Measurements from ENCODE around the gene LCORL. TPM values are rescaled to one million over a fixed set of nuclear protein-coding genes. Genes with fewer than 3 reads are reported as not detected.

The LCORL gene
- total RNA-seq, 1 donor from 2014 or later, result 16.5 TPM

- TF ChIP-seq CTCF (conservative IDR thresholded peaks at IDR 0.05; ENCODE audit: low read depth, low read length), result no peak
- H3K4me3 ChIP-seq (ENCODE audit: low read depth, low read length), result no peak overlapping the region
- no peak for DNase-seq (ENCODE audit: low read depth)
These were observed 30.6 kb upstream of the LCORL start for GRCh38 chr4:18052158-18052557.

- no peak overlapping the region for H3K4me3 ChIP-seq (ENCODE audit: low read depth, low read length)
- no peak for TF ChIP-seq CTCF (conservative IDR thresholded peaks at IDR 0.05; ENCODE audit: low read depth, low read length)
- no peak for DNase-seq (ENCODE audit: low read depth)
These were observed 29.7 kb upstream of the LCORL start for GRCh38 chr4:18051281-18051680.

GRCh38 chr4:18050448-18050847 lies 28.9 kb upstream of the LCORL start:
- TF ChIP-seq CTCF (conservative IDR thresholded peaks at IDR 0.05; ENCODE audit: low read depth, low read length), result no peak
- DNase-seq (ENCODE audit: low read depth), result no peak

GRCh38 chr4:18049446-18049845 lies 27.9 kb upstream of the LCORL start:
- no peak for TF ChIP-seq CTCF (conservative IDR thresholded peaks at IDR 0.05; ENCODE audit: low read depth, low read length)
- DNase-seq (ENCODE audit: low read depth), result no peak

More at GRCh38 chr4:18050448-18050847, 28.9 kb upstream of the LCORL start:
- H3K4me3 ChIP-seq (ENCODE audit: low read depth, low read length), result no peak overlapping the region

GRCh38 chr4:18042754-18043153 lies 21.2 kb upstream of the LCORL start:
- no peak for DNase-seq (ENCODE audit: low read depth)
- H3K4me3 ChIP-seq (ENCODE audit: low read depth, low read length), result no peak overlapping the region
- peak; percentile 37 for TF ChIP-seq CTCF (conservative IDR thresholded peaks at IDR 0.05; ENCODE audit: low read depth, low read length)

More at GRCh38 chr4:18049446-18049845, 27.9 kb upstream of the LCORL start:
- H3K4me3 ChIP-seq (ENCODE audit: low read depth, low read length), result no peak overlapping the region

- no peak for DNase-seq (ENCODE audit: low read depth)
- no peak for TF ChIP-seq CTCF (conservative IDR thresholded peaks at IDR 0.05; ENCODE audit: low read depth, low read length)
- no peak overlapping the region for H3K4me3 ChIP-seq (ENCODE audit: low read depth, low read length)
These were observed 20.5 kb upstream of the LCORL start for GRCh38 chr4:18042012-18042411.

- no peak for TF ChIP-seq CTCF (conservative IDR thresholded peaks at IDR 0.05; ENCODE audit: low read depth, low read length)
- DNase-seq (ENCODE audit: low read depth), result no peak
- H3K4me3 ChIP-seq (ENCODE audit: low read depth, low read length), result no peak overlapping the region
These were observed 19.6 kb upstream of the LCORL start for GRCh38 chr4:18041114-18041513.
